ENCODE measurements around the gene FBXO40.

Gene FBXO40

DNA sequence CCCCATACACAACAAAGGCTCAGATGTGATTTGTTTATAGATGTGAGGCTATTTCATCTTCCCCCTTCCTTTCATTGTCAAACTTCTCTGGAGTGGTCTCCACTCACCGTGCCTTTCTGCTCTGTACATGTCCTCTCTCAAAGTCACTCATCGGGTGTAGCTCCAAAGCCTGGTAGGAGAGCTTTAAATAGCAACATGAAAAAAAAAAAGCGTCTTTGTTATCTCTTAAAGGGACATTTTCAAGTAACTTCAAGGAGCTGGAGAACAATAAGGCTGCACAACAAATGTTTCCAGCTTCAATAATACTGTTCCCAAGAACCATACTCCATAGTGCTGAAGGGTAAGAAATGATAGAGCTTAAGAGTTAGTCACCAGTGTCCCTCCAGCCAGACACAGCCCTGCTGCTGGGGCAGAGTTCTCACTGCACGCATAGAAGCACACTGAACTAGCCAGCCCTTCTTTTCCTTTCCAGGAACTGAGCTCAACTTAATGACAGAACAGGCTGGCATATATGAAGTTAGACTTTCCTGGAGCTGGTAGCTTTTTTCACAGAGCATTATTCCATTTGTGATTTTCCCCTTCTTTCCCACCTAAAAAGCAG is 8.1 kb downstream of the FBXO40 start:
- Histone ChIP-seq H3K79me2 (ENCODE audit: insufficient read depth, low read length) (no peaks in the 10 kb centered on the region), H3K9me3 (ENCODE audit: insufficient read depth, low read depth, low read length) (no peaks in the 10 kb centered on the region), H3K4me1 (ENCODE audit: insufficient read depth, low read length, poor library complexity, severe bottlenecking) (no peaks in the 10 kb centered on the region), H3F3A (ENCODE audit: low read depth) (no peaks in the 10 kb centered on the region), H3K36me3 (ENCODE audit: insufficient read depth, low read length) (no peaks in the 10 kb centered on the region), H2AFZ (ENCODE audit: low read length) (no peak overlapping the region), H4K20me1 (ENCODE audit: insufficient read depth, low read length, poor library complexity, severe bottlenecking) (no peaks in the 10 kb centered on the region), H3K27me3 (ENCODE audit: insufficient read depth, low read length, poor library complexity, severe bottlenecking) (no peaks in the 10 kb centered on the region), H3K9ac (ENCODE audit: low read depth, low read length, poor library complexity, severe bottlenecking) (no peak overlapping the region), H3K4me2 (ENCODE audit: low read depth, low read length, poor library complexity, severe bottlenecking) (no peak overlapping the region), H3K4me3 (ENCODE audit: low read length, poor library complexity, severe bottlenecking) (no peak overlapping the region), H3K9me2 (replicated peaks; ENCODE audit: low read depth, low read length) (no peaks in the 10 kb centered on the region)
- TF ChIP-seq EZH2phosphoT487 (IDR thresholded peaks at IDR 0.05; ENCODE audit: borderline replicate concordance), result no peak
- TF ChIP-seq, protein P1, sequence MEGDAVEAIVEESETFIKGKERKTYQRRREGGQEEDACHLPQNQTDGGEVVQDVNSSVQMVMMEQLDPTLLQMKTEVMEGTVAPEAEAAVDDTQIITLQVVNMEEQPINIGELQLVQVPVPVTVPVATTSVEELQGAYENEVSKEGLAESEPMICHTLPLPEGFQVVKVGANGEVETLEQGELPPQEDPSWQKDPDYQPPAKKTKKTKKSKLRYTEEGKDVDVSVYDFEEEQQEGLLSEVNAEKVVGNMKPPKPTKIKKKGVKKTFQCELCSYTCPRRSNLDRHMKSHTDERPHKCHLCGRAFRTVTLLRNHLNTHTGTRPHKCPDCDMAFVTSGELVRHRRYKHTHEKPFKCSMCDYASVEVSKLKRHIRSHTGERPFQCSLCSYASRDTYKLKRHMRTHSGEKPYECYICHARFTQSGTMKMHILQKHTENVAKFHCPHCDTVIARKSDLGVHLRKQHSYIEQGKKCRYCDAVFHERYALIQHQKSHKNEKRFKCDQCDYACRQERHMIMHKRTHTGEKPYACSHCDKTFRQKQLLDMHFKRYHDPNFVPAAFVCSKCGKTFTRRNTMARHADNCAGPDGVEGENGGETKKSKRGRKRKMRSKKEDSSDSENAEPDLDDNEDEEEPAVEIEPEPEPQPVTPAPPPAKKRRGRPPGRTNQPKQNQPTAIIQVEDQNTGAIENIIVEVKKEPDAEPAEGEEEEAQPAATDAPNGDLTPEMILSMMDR (conservative IDR thresholded peaks at IDR 0.05; ENCODE audit: low read length), result no peak

DNA sequence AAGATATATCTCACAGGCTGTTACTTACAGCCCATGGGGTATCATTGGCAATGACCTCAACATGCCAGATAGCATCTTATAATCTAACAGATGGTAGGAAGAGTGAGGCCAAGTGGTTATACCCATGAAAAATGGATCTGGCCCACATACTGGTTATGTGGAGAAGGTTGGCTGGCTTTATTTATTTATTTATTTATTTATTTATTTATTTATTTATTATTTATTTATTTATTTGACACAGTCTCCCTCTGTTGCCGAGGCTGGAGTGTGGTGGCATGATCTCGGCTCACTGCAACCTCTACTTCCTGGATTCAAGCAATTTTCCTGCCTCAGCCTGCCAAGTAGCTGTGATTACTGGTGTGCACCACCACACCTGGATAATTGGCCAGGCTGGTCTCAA is 11.6 kb downstream of the FBXO40 start:
- H3K79me2 ChIP-seq (ENCODE audit: insufficient read depth, low read length), result no peaks in the 10 kb centered on the region
- no peak overlapping the region for H3K9ac ChIP-seq (ENCODE audit: low read depth, low read length, poor library complexity, severe bottlenecking)
- no peak overlapping the region for H3K4me2 ChIP-seq (ENCODE audit: low read depth, low read length, poor library complexity, severe bottlenecking)
- H3K9me3 ChIP-seq (ENCODE audit: insufficient read depth, low read depth, low read length), result no peaks in the 10 kb centered on the region
- no peak overlapping the region for H2AFZ ChIP-seq (ENCODE audit: low read length)
- no peaks in the 10 kb centered on the region for H3K36me3 ChIP-seq (ENCODE audit: insufficient read depth, low read length)
- no peaks in the 10 kb centered on the region for H3F3A ChIP-seq (ENCODE audit: low read depth)
- no peaks in the 10 kb centered on the region for H3K9me2 ChIP-seq (replicated peaks; ENCODE audit: low read depth, low read length)
- H3K4me1 ChIP-seq (ENCODE audit: insufficient read depth, low read length, poor library complexity, severe bottlenecking), result no peaks in the 10 kb centered on the region
- no peaks in the 10 kb centered on the region for H3K27me3 ChIP-seq (ENCODE audit: insufficient read depth, low read length, poor library complexity, severe bottlenecking)
- no peaks in the 10 kb centered on the region for H4K20me1 ChIP-seq (ENCODE audit: insufficient read depth, low read length, poor library complexity, severe bottlenecking)
- TF ChIP-seq EZH2phosphoT487 (IDR thresholded peaks at IDR 0.05; ENCODE audit: borderline replicate concordance), result no peak
- TF ChIP-seq, protein P1 (conservative IDR thresholded peaks at IDR 0.05; ENCODE audit: low read length), result no peak
- no peak overlapping the region for H3K4me3 ChIP-seq (ENCODE audit: low read length, poor library complexity, severe bottlenecking)

DNA sequence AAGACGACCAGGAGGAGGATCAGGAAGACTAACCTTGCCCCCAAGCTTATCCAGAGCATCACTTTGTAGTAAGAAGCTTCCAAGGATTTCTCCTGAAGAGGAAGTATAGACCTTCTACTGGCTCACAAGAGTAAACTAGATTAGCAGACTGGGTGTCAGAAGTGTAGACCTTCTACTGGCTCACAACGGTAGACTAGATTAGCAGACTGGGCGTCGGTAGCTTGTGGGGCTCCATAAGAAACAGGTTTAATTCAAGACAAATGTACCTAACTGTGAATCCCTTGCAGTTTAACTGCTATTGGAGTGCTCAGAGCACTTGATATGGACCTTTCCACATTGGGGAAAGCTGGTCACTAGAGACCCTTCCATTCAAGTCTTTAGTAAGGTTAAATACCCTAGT is 12.9 kb downstream of the FBXO40 start:
- Histone ChIP-seq H3K4me2 (ENCODE audit: low read depth, low read length, poor library complexity, severe bottlenecking) (no peak overlapping the region), H3K79me2 (ENCODE audit: insufficient read depth, low read length) (no peaks in the 10 kb centered on the region), H3K4me1 (ENCODE audit: insufficient read depth, low read length, poor library complexity, severe bottlenecking) (no peaks in the 10 kb centered on the region), H3K4me3 (ENCODE audit: low read length, poor library complexity, severe bottlenecking) (no peak overlapping the region), H3K9ac (ENCODE audit: low read depth, low read length, poor library complexity, severe bottlenecking) (no peak overlapping the region), H3K9me3 (ENCODE audit: insufficient read depth, low read depth, low read length) (no peaks in the 10 kb centered on the region), H2AFZ (ENCODE audit: low read length) (no peak overlapping the region), H3K27me3 (ENCODE audit: insufficient read depth, low read length, poor library complexity, severe bottlenecking) (no peaks in the 10 kb centered on the region), H4K20me1 (ENCODE audit: insufficient read depth, low read length, poor library complexity, severe bottlenecking) (no peaks in the 10 kb centered on the region), H3F3A (ENCODE audit: low read depth) (no peaks in the 10 kb centered on the region), H3K36me3 (ENCODE audit: insufficient read depth, low read length) (no peaks in the 10 kb centered on the region), H3K9me2 (replicated peaks; ENCODE audit: low read depth, low read length) (no peaks in the 10 kb centered on the region)
- TF ChIP-seq, protein P1 (conservative IDR thresholded peaks at IDR 0.05; ENCODE audit: low read length), result no peak
- no peak for TF ChIP-seq EZH2phosphoT487 (IDR thresholded peaks at IDR 0.05; ENCODE audit: borderline replicate concordance)
